Transverse colon (tissue), 3 donors: ENCODE data around the gene CBX7.

Experiments
- EP300 ChIP-seq: sonication (generic); formaldehyde crosslinking; IDR thresholded peaks from one replicate; pipeline ENCODE4 v1.6.1; 2017; ENCODE audit warnings: antibody characterized with exemption, low read depth
- POLR2A ChIP-seq: fragments of 450-650 bp; IDR thresholded peaks from one replicate; pipeline ENCODE4 v1.6.1; 2016; ENCODE audit warnings: antibody characterized with exemption, mild to moderate bottlenecking, moderate library complexity
- TF ChIP-seq, protein P1 (sequence below), 5 experiments: fragments of 200-600 bp in 3 of 5; fragments of 450-650 bp in 2 of 5; sonication (generic) in 3 of 5; IDR thresholded peaks; 1 replicate in 2 of 5; 2 replicates in 3 of 5; pipeline ENCODE4 v1.5.1; 2016 to 2017; ENCODE audit warnings: antibody characterized with exemption in 5 of 5, inconsistent platforms in 3 of 5, mild to moderate bottlenecking in 2 of 5, moderate library complexity in 1 of 5

DNA sequence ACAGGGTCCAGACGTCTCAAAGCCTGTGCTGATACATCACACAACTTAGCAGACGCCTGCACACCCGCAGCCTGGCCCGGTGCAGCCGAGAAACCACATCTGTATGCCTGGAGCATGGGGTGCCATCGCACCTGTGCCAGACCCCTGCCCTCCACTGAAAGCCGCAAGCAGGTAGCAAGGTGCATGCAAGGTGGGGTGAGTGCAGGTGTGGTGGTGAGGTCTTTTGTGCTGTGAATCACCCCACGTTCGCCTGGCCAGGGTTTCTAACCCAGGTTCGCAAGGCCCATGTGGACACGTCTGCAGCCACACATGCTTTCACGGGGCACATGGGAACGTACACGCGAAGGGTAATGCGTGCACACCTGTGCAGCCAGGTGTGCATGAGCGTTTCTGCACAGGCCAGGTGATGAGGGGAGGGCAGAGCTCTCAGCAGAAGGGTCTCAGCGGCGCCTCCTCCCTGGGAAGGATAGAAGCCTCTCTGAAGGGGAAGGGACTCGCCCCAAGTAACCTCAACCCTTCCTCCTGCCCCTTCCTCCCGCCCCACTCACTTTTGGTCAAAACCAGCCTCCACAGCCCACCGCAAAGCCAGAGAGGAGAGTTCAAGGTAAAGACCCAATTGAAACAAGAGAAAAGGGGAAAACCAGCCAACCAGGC, 19.5 kb downstream of the CBX7 start:
- TF ChIP-seq EP300 (no peak), POLR2A (no peak)
- TF ChIP-seq, protein P1, sequence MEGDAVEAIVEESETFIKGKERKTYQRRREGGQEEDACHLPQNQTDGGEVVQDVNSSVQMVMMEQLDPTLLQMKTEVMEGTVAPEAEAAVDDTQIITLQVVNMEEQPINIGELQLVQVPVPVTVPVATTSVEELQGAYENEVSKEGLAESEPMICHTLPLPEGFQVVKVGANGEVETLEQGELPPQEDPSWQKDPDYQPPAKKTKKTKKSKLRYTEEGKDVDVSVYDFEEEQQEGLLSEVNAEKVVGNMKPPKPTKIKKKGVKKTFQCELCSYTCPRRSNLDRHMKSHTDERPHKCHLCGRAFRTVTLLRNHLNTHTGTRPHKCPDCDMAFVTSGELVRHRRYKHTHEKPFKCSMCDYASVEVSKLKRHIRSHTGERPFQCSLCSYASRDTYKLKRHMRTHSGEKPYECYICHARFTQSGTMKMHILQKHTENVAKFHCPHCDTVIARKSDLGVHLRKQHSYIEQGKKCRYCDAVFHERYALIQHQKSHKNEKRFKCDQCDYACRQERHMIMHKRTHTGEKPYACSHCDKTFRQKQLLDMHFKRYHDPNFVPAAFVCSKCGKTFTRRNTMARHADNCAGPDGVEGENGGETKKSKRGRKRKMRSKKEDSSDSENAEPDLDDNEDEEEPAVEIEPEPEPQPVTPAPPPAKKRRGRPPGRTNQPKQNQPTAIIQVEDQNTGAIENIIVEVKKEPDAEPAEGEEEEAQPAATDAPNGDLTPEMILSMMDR (IDR thresholded peaks at IDR 0.05): no peak
